MCF 10A (cell line): ENCODE data around the gene RAI14. TPM values are rescaled to one million over a fixed set of nuclear protein-coding genes. Genes with fewer than 3 reads are reported as not detected.

Experiments used
- BruUV-seq: library from RNA; stranded (reverse); fragments of 400-500 nt; replicated peaks from 2 replicates; lab custom pipeline; 2021; lab: Mats Ljungman, UMichigan
- CTCF ChIA-PET: fragments of 300-600 bp; sonication (Branson Sonifier 250); formaldehyde crosslinking; extraction: SDS; loops from one replicate; lab custom pipeline; 2021; ENCODE audit warnings: antibody characterized with exemption, inconsistent platforms; lab: Yijun Ruan, JAX
- POLR2A ChIA-PET: fragments of 300-600, 350-650 bp; sonication (Branson Sonifier 250); formaldehyde crosslinking; extraction: SDS; loops from one replicate; lab custom pipeline; 2020; ENCODE audit warnings: antibody characterized with exemption, inconsistent platforms; lab: Yijun Ruan, JAX
- DNase-seq: peaks from one replicate; pipeline ENCODE4 v3.0.0-alpha.2; 2018; ENCODE audit not compliant: unreplicated experiment
- H3K27ac Mint-ChIP-seq: one replicate; pipeline ENCODE4 v1.8.0; 2022; ENCODE audit warnings: mild to moderate bottlenecking, low read depth, mixed read lengths; ENCODE audit not compliant: unreplicated experiment
- H3K27me3 Mint-ChIP-seq: one replicate; pipeline ENCODE4 v1.8.0; 2022; ENCODE audit warnings: mixed read lengths; ENCODE audit not compliant: insufficient read depth, unreplicated experiment
- H3K36me3 Mint-ChIP-seq: one replicate; pipeline ENCODE4 v1.8.0; 2022; ENCODE audit warnings: mild to moderate bottlenecking, moderate library complexity, mixed read lengths; ENCODE audit not compliant: insufficient read depth, unreplicated experiment
- H3K4me1 Mint-ChIP-seq: one replicate; pipeline ENCODE4 v1.8.0; 2022; ENCODE audit warnings: mixed read lengths; ENCODE audit not compliant: insufficient read depth, unreplicated experiment
- H3K4me3 Mint-ChIP-seq: one replicate; pipeline ENCODE4 v1.8.0; 2022; ENCODE audit warnings: mild to moderate bottlenecking, moderate library complexity, mixed read lengths; ENCODE audit not compliant: unreplicated experiment
- H3K9me3 Mint-ChIP-seq: one replicate; pipeline ENCODE4 v1.8.0; 2022; ENCODE audit warnings: mixed read lengths; ENCODE audit not compliant: unreplicated experiment
- CTCF ChIP-seq: fragments of 200-600 bp; IDR thresholded peaks from one replicate; pipeline ENCODE4 v1.8.0; 2022; ENCODE audit warnings: antibody characterized with exemption, mild to moderate bottlenecking; ENCODE audit not compliant: unreplicated experiment
- intact Hi-C: fragments of 100-400 bp; cut with micrococcal nuclease; formaldehyde crosslinking; loops from 2 replicates; pipeline ENCODE4 v1.14.1; 2022
- total RNA-seq: library from RNA; stranded (reverse); gene quantifications from 2 replicates; pipeline ENCODE4 v1.2.3, GENCODE V29; 2022

RAI14 gene
- total RNA-seq, 1 experiment from 2014 or later, result 47.6 TPM

- DNase-seq, result no peak
- Mint-ChIP-seq H3K9me3 (no peaks in the 10 kb centered on the region), H3K36me3 (no peaks in the 10 kb centered on the region), H3K27me3 (no peaks in the 10 kb centered on the region), H3K27ac (peak overlapping the region; percentile 83), H3K4me1 (peaks cover 22% of the 10 kb centered on the region), H3K4me3 (no peak overlapping the region)
- TF ChIP-seq CTCF, result no peak
- CTCF ChIA-PET, result no interaction called here
- POLR2A ChIA-PET, result interaction anchor here (2.8 kb wide), 1 partner anchor 11 kb away, joined by 9 read pairs; no protein-coding TSS in a partner anchor
- BruUV-seq, result no TSS peak
- intact Hi-C loops, result no loop called here
These were observed 41.9 kb downstream of the RAI14 start for GRCh38 chr5:34698109-34698419.

GRCh38 chr5:34698754-34699153 lies 42.6 kb downstream of the RAI14 start:
- no peaks in the 10 kb centered on the region for H3K27me3 Mint-ChIP-seq
- intact Hi-C loops, result no loop called here
- H3K4me1 Mint-ChIP-seq, result peaks cover 22% of the 10 kb centered on the region
- no peak for TF ChIP-seq CTCF
- ChIA-PET CTCF (interaction anchor here (1.3 kb wide), 1 partner anchor 12 kb away, joined by 3 read pairs; no protein-coding TSS in a partner anchor), POLR2A (interaction anchor here (1.2 kb wide), 1 partner anchor 12 kb away, joined by 3 read pairs; no protein-coding TSS in a partner anchor)
- no peak overlapping the region for H3K4me3 Mint-ChIP-seq
- peak overlapping the region; percentile 83 for H3K27ac Mint-ChIP-seq
- no peaks in the 10 kb centered on the region for H3K9me3 Mint-ChIP-seq
- H3K36me3 Mint-ChIP-seq, result no peaks in the 10 kb centered on the region
- no peak for DNase-seq
- no TSS peak for BruUV-seq

- POLR2A ChIA-PET, result interaction anchor here (1.2 kb wide), 1 partner anchor 12 kb away, joined by 3 read pairs; no protein-coding TSS in a partner anchor
These were observed 43.3 kb downstream of the RAI14 start for GRCh38 chr5:34699155-34700077.

More at GRCh38 chr5:34699155-34700077, 43.3 kb downstream of the RAI14 start:
- BruUV-seq, result no TSS peak
- Mint-ChIP-seq H3K27me3 (no peaks in the 10 kb centered on the region), H3K9me3 (no peaks in the 10 kb centered on the region), H3K27ac (no peak overlapping the region), H3K4me1 (peaks cover 16% of the 10 kb centered on the region), H3K4me3 (no peak overlapping the region), H3K36me3 (no peaks in the 10 kb centered on the region)
- no peak for TF ChIP-seq CTCF
- intact Hi-C loops, result no loop called here
- CTCF ChIA-PET, result interaction anchor here (0.5 to 1.6 kb wide), 3 partner anchors 11 to 55 kb away, joined by 3 to 4 read pairs (median 3); no protein-coding TSS in a partner anchor
- DNase-seq, result no peak
